B cell (primary cell): ENCODE data around the gene PNPLA5. TPM values are rescaled to one million over a fixed set of nuclear protein-coding genes. Genes with fewer than 3 reads are reported as not detected.

Source experiments
- ATAC-seq: fragments of 200-7000 bp; cut with Tn5 transposase; one replicate; pipeline ENCODE4 v1.10.0; 2021; ENCODE audit warnings: low read depth, mild to moderate bottlenecking, moderate number of reproducible peaks, moderate library complexity
- CTCF ChIA-PET: fragments of 350-600 bp; sonication (Branson Sonifier 250); formaldehyde crosslinking; loops from one replicate; lab custom pipeline; 2021; ENCODE audit warnings: antibody characterized with exemption, inconsistent platforms; lab: Charles Lee
- POLR2A ChIA-PET: fragments of 350-600 bp; sonication (Branson Sonifier 250); formaldehyde crosslinking; loops from one replicate; lab custom pipeline; 2021; ENCODE audit warnings: antibody characterized with exemption; lab: Charles Lee
- DNase-seq: peaks from one replicate; pipeline ENCODE4 v3.0.0; 2013
- H2AFZ ChIP-seq: 2 replicates; pipeline ENCODE4 v1.6.1; 2012; ENCODE audit warnings: mild to moderate bottlenecking, low read depth, low read length; ENCODE audit not compliant: insufficient read depth, poor library complexity, severe bottlenecking
- H3K27ac ChIP-seq, 2 donors: 1 replicate in 1 of 2; 2 replicates in 1 of 2; pipeline ENCODE4 v1.5.1; 2012 to 2013; ENCODE audit warnings: low read length in 2 of 2, mild to moderate bottlenecking in 2 of 2, moderate library complexity in 1 of 2
- H3K27me3 ChIP-seq, 4 experiments: fragments of 200-600 bp in 1 of 4; sonication (generic) in 1 of 4; replicated peaks in 1 of 4; 1 replicate in 2 of 4; 2 replicates in 2 of 4; pipeline versions ENCODE4 v1.6.1 to v1.7.0; 2013 to 2016; ENCODE audit warnings: low read length in 3 of 4, mild to moderate bottlenecking in 2 of 4, mixed read lengths in 1 of 4, moderate library complexity in 1 of 4; ENCODE audit not compliant: insufficient read depth in 4 of 4, control insufficient read depth in 3 of 4; ENCODE audit errors: control extremely low read depth in 1 of 4
- H3K36me3 ChIP-seq, 2 experiments: replicated peaks in 1 of 2; 1 replicate in 1 of 2; 2 replicates in 1 of 2; pipeline versions ENCODE4 v1.6.1 to v1.7.1; 2013; ENCODE audit warnings: low read length in 1 of 2; ENCODE audit not compliant: insufficient read depth in 2 of 2, control insufficient read depth in 1 of 2; ENCODE audit errors: control extremely low read depth in 1 of 2, extremely low read depth in 1 of 2
- H3K4me1 ChIP-seq, 2 donors: fragments of 200-600 bp in 1 of 2; sonication (generic) in 1 of 2; 1 replicate in 1 of 2; 2 replicates in 1 of 2; pipeline versions ENCODE4 v1.5.1 to v1.6.1; 2013 to 2017; ENCODE audit warnings: low read length in 2 of 2; ENCODE audit not compliant: control insufficient read depth in 2 of 2, insufficient read depth in 2 of 2
- H3K4me2 ChIP-seq: replicated peaks from 2 replicates; pipeline ENCODE3; 2012; ENCODE audit warnings: mild to moderate bottlenecking, low read depth, low read length; ENCODE audit not compliant: poor library complexity, severe bottlenecking
- H3K4me3 ChIP-seq, 5 experiments: fragments of 200-600 bp in 1 of 5; sonication (generic) in 1 of 5; 1 replicate in 3 of 5; 2 replicates in 2 of 5; pipeline versions ENCODE4 v1.5.1 to v1.7.0; 2011 to 2016; ENCODE audit warnings: low read length in 4 of 5, mild to moderate bottlenecking in 4 of 5, low read depth in 2 of 5, control low read depth in 1 of 5, moderate library complexity in 1 of 5; ENCODE audit not compliant: insufficient read depth in 1 of 5; ENCODE audit errors: control extremely low read depth in 1 of 5, extremely low read depth in 1 of 5
- H3K79me2 ChIP-seq: fragments of 200-600 bp; sonication (generic); one replicate; pipeline ENCODE4 v1.6.0; 2016; ENCODE audit warnings: low read length; ENCODE audit not compliant: control insufficient read depth, insufficient read depth
- H3K9ac ChIP-seq: fragments of 200-600 bp; sonication (generic); 2 replicates; pipeline ENCODE4 v1.6.1; 2017; ENCODE audit warnings: mild to moderate bottlenecking, low read length, moderate library complexity
- H3K9me3 ChIP-seq, 3 donors: one replicate each; pipeline versions ENCODE4 v1.6.1 to v1.7.1; 2013; ENCODE audit warnings: low read length in 2 of 3; ENCODE audit not compliant: control insufficient read depth in 2 of 3, insufficient read depth in 1 of 3; ENCODE audit errors: control extremely low read depth in 1 of 3
- H4K20me1 ChIP-seq: 2 replicates; pipeline ENCODE4 v1.6.0; 2012; ENCODE audit warnings: mild to moderate bottlenecking, low read length; ENCODE audit not compliant: insufficient read depth, control insufficient read depth, poor library complexity, severe bottlenecking
- H3K27ac Mint-ChIP-seq: one replicate; pipeline ENCODE4 v1.8.0; 2021; ENCODE audit warnings: mixed read lengths
- H3K27me3 Mint-ChIP-seq: one replicate; pipeline ENCODE4 v1.8.0; 2021; ENCODE audit warnings: mixed read lengths
- H3K4me1 Mint-ChIP-seq: one replicate; pipeline ENCODE4 v1.8.0; 2021; ENCODE audit warnings: mixed read lengths
- H3K4me3 Mint-ChIP-seq: one replicate; pipeline ENCODE4 v1.8.0; 2021; ENCODE audit warnings: mixed read lengths
- H3K9me3 Mint-ChIP-seq: one replicate; pipeline ENCODE4 v1.8.0; 2022; ENCODE audit warnings: mixed read lengths; ENCODE audit not compliant: insufficient read depth
- CTCF ChIP-seq: fragments of 200-600 bp; IDR thresholded peaks from one replicate; pipeline ENCODE4 v1.8.0; 2022; ENCODE audit warnings: antibody characterized with exemption, mild to moderate bottlenecking
- EZH2 ChIP-seq: IDR thresholded peaks from 2 replicates; pipeline ENCODE4 v1.6.1; 2012; ENCODE audit warnings: borderline replicate concordance, low read depth, mild to moderate bottlenecking, moderate library complexity, low read length; ENCODE audit not compliant: insufficient read depth, poor library complexity, severe bottlenecking
- WGBS: methylation state at CpG from one replicate; pipeline ENCODE4 v1.1.5; 2013; ENCODE audit warnings: missing lambda C conversion rate; ENCODE audit not compliant: insufficient coverage; 5-methylcytosine and 5-hydroxymethylcytosine counted together
- intact Hi-C: fragments of 100-400 bp; cut with micrococcal nuclease; formaldehyde crosslinking; loops from one replicate; pipeline ENCODE4 v1.10.0; 2022
- polyA plus RNA-seq: library from polyadenylated mRNA; depleted of rRNA; stranded (reverse); fragments of >200 nt; gene quantifications from 2 replicates; pipeline ENCODE4 v1.2.3, GENCODE V29; 2012
- total RNA-seq, 2 donors: library from RNA; stranded (reverse); fragments of 120-200 nt in 1 of 2; gene quantifications; 1 replicate in 1 of 2; 2 replicates in 1 of 2; pipeline versions ENCODE4 v1.2.3 to v1.2.4, GENCODE V29; 2013 to 2022

The PNPLA5 gene
- total and polyA plus RNA-seq, 2 donors (not counting 1 experiment from before 2014, with no cell fraction given) = not detected

GRCh38 chr22:43833286-43834240 is 58.2 kb downstream of the PNPLA5 start:
- H3K27ac ChIP-seq = no peak overlapping the region
- ChIA-PET CTCF (no interaction called here), POLR2A (no interaction called here)
- no peak overlapping the region for H3K9ac ChIP-seq
- Mint-ChIP-seq H3K9me3 (no peaks in the 10 kb centered on the region), H3K27me3 (no peaks in the 10 kb centered on the region), H3K4me3 (no peak overlapping the region), H3K4me1 (no peaks in the 10 kb centered on the region), H3K27ac (no peak overlapping the region)
- intact Hi-C loops = no loop called here
- TF ChIP-seq EZH2 = no peak
- TF ChIP-seq CTCF = no peak
- H3K4me1 ChIP-seq = no peaks in the 10 kb centered on the region
- H3K79me2 ChIP-seq = no peaks in the 10 kb centered on the region
- H3K27me3 ChIP-seq = no peaks in the 10 kb centered on the region
- H2AFZ ChIP-seq = no peak overlapping the region
- no peaks in the 10 kb centered on the region for H4K20me1 ChIP-seq
- no peak for DNase-seq
- no peak overlapping the region for H3K4me3 ChIP-seq
- no peaks in the 10 kb centered on the region for H3K36me3 ChIP-seq
- no peak overlapping the region for H3K4me2 ChIP-seq
- H3K9me3 ChIP-seq = no peaks in the 10 kb centered on the region
- WGBS = 85% methylated on average over 35 of the region's 36 CpGs
- no peak for ATAC-seq
